ENCODE data around the gene CINP.

DNA sequence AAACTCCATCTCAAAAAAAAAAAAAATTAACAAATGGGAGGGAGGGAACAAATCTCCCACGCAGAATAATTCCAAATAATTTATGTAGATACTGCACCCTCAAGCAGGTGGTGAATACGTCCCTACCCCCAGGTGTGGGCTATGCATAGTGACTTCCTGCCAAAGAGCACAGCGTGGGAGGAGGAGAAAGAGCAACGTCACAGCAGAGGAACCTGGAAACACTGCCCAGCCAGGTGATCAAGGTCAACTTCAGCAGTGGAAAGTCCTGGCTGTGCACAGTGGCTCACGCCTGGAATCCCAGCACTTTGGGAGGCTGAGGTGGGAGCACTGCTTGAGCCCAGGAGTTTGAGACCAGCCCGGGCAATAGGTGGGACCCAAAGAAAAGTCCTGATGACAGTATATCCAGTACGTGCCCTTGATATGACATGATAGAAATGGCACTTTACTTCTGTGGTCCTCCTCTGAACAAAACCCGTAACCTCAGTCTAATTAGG is 9.5 kb downstream of the CINP start:
- no peak for TF ChIP-seq CTCF (conservative IDR thresholded peaks at IDR 0.05 in 1 of 2, IDR thresholded peaks at IDR 0.05 in 1 of 2; ENCODE audit: extremely low read depth in 1 of 2, insufficient read depth in 1 of 2, low read depth in 1 of 2, low read length in 2 of 2)
- TF ChIP-seq EZH2 (IDR thresholded peaks at IDR 0.05; ENCODE audit: borderline replicate concordance, low read length), result no peak
